IMR-90 (cell line): ENCODE results near the gene ARMCX4. TPM values are rescaled to one million over a fixed set of nuclear protein-coding genes. Genes with fewer than 3 reads are reported as not detected.

ENCODE experiments used
- ATAC-seq: fragments of 200-7000 bp; cut with Tn5 transposase; 2 replicates; pipeline ENCODE4 v1.9.1; 2020; ENCODE audit warnings: low read depth, mild to moderate bottlenecking, moderate library complexity
- BruUV-seq: library from RNA; stranded (reverse); fragments of 400-500 nt; replicated peaks from 2 replicates; lab custom pipeline; 2021; lab: Mats Ljungman, UMichigan
- CTCF ChIA-PET: fragments of 300-600 bp; formaldehyde crosslinking; extraction: SDS; loops from one replicate; lab custom pipeline; 2021; ENCODE audit warnings: antibody characterized with exemption; lab: Yijun Ruan, JAX
- POLR2A ChIA-PET: fragments of 300-600 bp; sonication (Branson Sonifier 250); formaldehyde crosslinking; loops from one replicate; lab custom pipeline; 2022; ENCODE audit warnings: antibody characterized with exemption; ENCODE audit not compliant: unreplicated experiment; lab: Charles Lee
- DNase-seq: peaks from one replicate; pipeline ENCODE4 v3.0.0; 2013
- H2AFZ ChIP-seq: replicated peaks from 2 replicates; pipeline ENCODE3; 2013; ENCODE audit warnings: low read length, mild to moderate bottlenecking; ENCODE audit not compliant: poor library complexity
- H2AK5ac ChIP-seq: 2 replicates; pipeline ENCODE4 v1.6.1; 2013; ENCODE audit warnings: low read depth, low read length, inconsistent platforms
- H2AK9ac ChIP-seq: replicated peaks from 2 replicates; pipeline ENCODE3; 2013; ENCODE audit warnings: mild to moderate bottlenecking, low read depth, low read length, moderate library complexity; ENCODE audit not compliant: poor library complexity
- H2BK120ac ChIP-seq: 2 replicates; pipeline ENCODE4 v1.6.1; 2013; ENCODE audit warnings: low read depth, low read length, inconsistent platforms
- H2BK15ac ChIP-seq: 3 replicates; pipeline ENCODE4 v1.6.1; 2013; ENCODE audit warnings: low read depth, low read length, inconsistent platforms
- H2BK20ac ChIP-seq: 2 replicates; pipeline ENCODE4 v1.6.1; 2013; ENCODE audit warnings: low read depth, mild to moderate bottlenecking, inconsistent platforms, low read length, moderate library complexity
- H2BK5ac ChIP-seq: 2 replicates; pipeline ENCODE4 v1.6.1; 2013; ENCODE audit warnings: mild to moderate bottlenecking, low read depth, low read length, inconsistent platforms; ENCODE audit not compliant: poor library complexity, severe bottlenecking
- H3K14ac ChIP-seq: replicated peaks from 2 replicates; pipeline ENCODE4 v1.6.1; 2013; ENCODE audit warnings: low read depth, low read length, inconsistent platforms
- H3K18ac ChIP-seq: 2 replicates; pipeline ENCODE4 v1.6.1; 2013; ENCODE audit warnings: low read depth, low read length, control low read depth
- H3K23ac ChIP-seq: 2 replicates; pipeline ENCODE4 v1.6.1; 2013; ENCODE audit warnings: low read depth, low read length, inconsistent platforms
- H3K27ac ChIP-seq: 2 replicates; pipeline ENCODE4 v1.5.1; 2013; ENCODE audit warnings: mild to moderate bottlenecking, control low read depth, low read length; ENCODE audit not compliant: insufficient read depth
- H3K27me3 ChIP-seq: 2 replicates; pipeline ENCODE4 v1.6.1; 2013; ENCODE audit warnings: low read length; ENCODE audit not compliant: control insufficient read depth, insufficient read depth
- H3K36me3 ChIP-seq: 2 replicates; pipeline ENCODE4 v1.6.1; 2013; ENCODE audit warnings: low read length, mixed read lengths; ENCODE audit not compliant: control insufficient read depth, insufficient read depth
- H3K4ac ChIP-seq: 2 replicates; pipeline ENCODE4 v1.6.1; 2013; ENCODE audit warnings: low read depth, low read length, inconsistent platforms
- H3K4me1 ChIP-seq: 2 replicates; pipeline ENCODE4 v1.6.1; 2013; ENCODE audit warnings: low read length, mixed read lengths; ENCODE audit not compliant: control insufficient read depth, insufficient read depth
- H3K4me2 ChIP-seq: 2 replicates; pipeline ENCODE4 v1.6.1; 2013; ENCODE audit warnings: low read depth, mild to moderate bottlenecking, control low read depth, low read length, moderate library complexity
- H3K4me3 ChIP-seq: 2 replicates; pipeline ENCODE4 v1.5.1; 2013; ENCODE audit warnings: low read depth, mild to moderate bottlenecking, control low read depth, low read length, moderate library complexity; ENCODE audit not compliant: insufficient read depth
- H3K56ac ChIP-seq: 2 replicates; pipeline ENCODE4 v1.6.1; 2013; ENCODE audit warnings: low read length, inconsistent platforms; ENCODE audit not compliant: insufficient read depth; ENCODE audit errors: extremely low read depth
- H3K79me1 ChIP-seq, 2 experiments: 2 replicates each; pipeline ENCODE4 v1.6.1; 2013; ENCODE audit warnings: low read length in 2 of 2, inconsistent platforms in 1 of 2, low read depth in 1 of 2
- H3K9ac ChIP-seq: 2 replicates; pipeline ENCODE4 v1.6.1; 2013; ENCODE audit warnings: low read depth, low read length, control low read depth
- H3K9me1 ChIP-seq: 2 replicates; pipeline ENCODE4 v1.6.1; 2013; ENCODE audit warnings: low read length, inconsistent platforms; ENCODE audit not compliant: insufficient read depth
- H3K9me3 ChIP-seq: 2 replicates; pipeline ENCODE4 v1.6.1; 2013; ENCODE audit warnings: low read length; ENCODE audit not compliant: control insufficient read depth, insufficient read depth
- H4K20me1 ChIP-seq: 2 replicates; pipeline ENCODE4 v1.6.1; 2013; ENCODE audit warnings: low read length, inconsistent platforms; ENCODE audit not compliant: insufficient read depth
- H4K5ac ChIP-seq: 2 replicates; pipeline ENCODE4 v1.6.1; 2013; ENCODE audit warnings: mild to moderate bottlenecking, low read depth, low read length, control low read depth
- H4K8ac ChIP-seq, 2 experiments: 2 replicates each; pipeline ENCODE4 v1.6.1; 2013; ENCODE audit warnings: low read depth in 2 of 2, low read length in 2 of 2, control low read depth in 1 of 2, inconsistent platforms in 1 of 2
- H4K91ac ChIP-seq: 2 replicates; pipeline ENCODE4 v1.6.1; 2013; ENCODE audit warnings: low read depth, low read length, inconsistent platforms; ENCODE audit not compliant: insufficient read depth
- CEBPB ChIP-seq: IDR thresholded peaks from 2 replicates; pipeline ENCODE4 v1.6.1; 2012; ENCODE audit warnings: low read depth, low read length, improper control_type of control experiment
- CTCF ChIP-seq: conservative IDR thresholded peaks from 2 replicates; pipeline ENCODE4 v1.5.1; 2012; ENCODE audit warnings: mild to moderate bottlenecking, low read depth, low read length, improper control_type of control experiment
- ELK1 ChIP-seq: fragments of 150-350 bp; IDR thresholded peaks from 2 replicates; pipeline ENCODE4 v1.6.1; 2016; ENCODE audit warnings: low read depth, mild to moderate bottlenecking, low read length, moderate library complexity, borderline replicate concordance
- MAFK ChIP-seq: IDR thresholded peaks from 2 replicates; pipeline ENCODE4 v1.6.1; 2012; ENCODE audit warnings: low read depth, low read length, improper control_type of control experiment
- MAZ ChIP-seq: IDR thresholded peaks from 2 replicates; pipeline ENCODE4 v1.6.1; 2012; ENCODE audit warnings: low read depth, mild to moderate bottlenecking, low read length, improper control_type of control experiment, moderate library complexity, borderline replicate concordance
- POLR2A ChIP-seq: IDR thresholded peaks from 2 replicates; pipeline ENCODE4 v1.6.1; 2012; ENCODE audit warnings: mild to moderate bottlenecking, low read depth, low read length
- WGBS, 2 experiments: methylation state at CpG; one replicate each; pipeline versions ENCODE4 v1.1.5 to v1.1.7; 2013; ENCODE audit warnings: missing lambda C conversion rate in 2 of 2; ENCODE audit not compliant: insufficient read length in 1 of 2; ENCODE audit errors: extremely low coverage in 2 of 2; 5-methylcytosine and 5-hydroxymethylcytosine counted together
- dilution Hi-C: fragments of 300-500 bp; cut with HindIII; formaldehyde crosslinking; loops from one replicate; pipeline ENCODE4 v1.14.3; 2018; ENCODE audit warnings: low sequenced_read_pairs; ENCODE audit not compliant: unreplicated experiment
- in situ Hi-C: fragments of 300-500 bp; cut with MboI; formaldehyde crosslinking; loops from 3 replicates; pipeline ENCODE4 v1.14.3; 2019; ENCODE audit warnings: low sequenced_read_pairs, inconsistent platforms, mixed read lengths
- intact Hi-C: fragments of 100-400 bp; cut with micrococcal nuclease; formaldehyde crosslinking; loops from 2 replicates; pipeline ENCODE4 v1.10.0; 2022
- polyA plus RNA-seq, 3 experiments: library from polyadenylated mRNA; depleted of rRNA; stranded (reverse); fragments of >200 nt; gene quantifications; 2 replicates each; pipeline ENCODE4 v1.2.3, GENCODE V29; 2012; ENCODE audit warnings: low replicate concordance in 1 of 3
- total RNA-seq: library from RNA; depleted of rRNA; stranded (reverse); fragments of >200 nt; gene quantifications from 2 replicates; pipeline ENCODE4 v1.2.3, GENCODE V29; 2012

ARMCX4 gene
- total and polyA plus RNA-seq, 2 of the 4 experiments (the other 2 are of a cell fraction): 2.3 to 4.2 TPM

GRCh38 chrX:101449279-101449678, 36.0 kb upstream of the ARMCX4 start:
- H4K91ac ChIP-seq: no peak overlapping the region
- H4K20me1 ChIP-seq: no peaks in the 10 kb centered on the region
- H3K4me2 ChIP-seq: no peak overlapping the region
- H3K4me3 ChIP-seq: no peak overlapping the region
- H3K23ac ChIP-seq: no peak overlapping the region
- dilution Hi-C loops: no loop called here
- DNase-seq: no peak
- no peak overlapping the region for H3K56ac ChIP-seq
- no peak for ATAC-seq
- no peaks in the 10 kb centered on the region for H3K36me3 ChIP-seq
- intact Hi-C loops: no loop called here
- no peaks in the 10 kb centered on the region for H3K4me1 ChIP-seq
- no peak overlapping the region for H4K8ac ChIP-seq
- H2AK5ac ChIP-seq: no peak overlapping the region
- H2BK120ac ChIP-seq: no peak overlapping the region
- H3K9me3 ChIP-seq: no peaks in the 10 kb centered on the region
- H3K9ac ChIP-seq: no peak overlapping the region
- in situ Hi-C loops: no loop called here
- POLR2A ChIA-PET: no interaction called here
- H3K14ac ChIP-seq: no peak overlapping the region
- CTCF ChIA-PET: no interaction called here
- no peak overlapping the region for H3K27ac ChIP-seq
- H2AK9ac ChIP-seq: no peak overlapping the region
- no TSS peak for BruUV-seq
- no peaks in the 10 kb centered on the region; the same call in 1 of the 2 replicates for H3K9me1 ChIP-seq
- no peak overlapping the region for H2BK5ac ChIP-seq
- H2BK20ac ChIP-seq: no peak overlapping the region
- no peaks in the 10 kb centered on the region for H3K27me3 ChIP-seq
- no peak overlapping the region for H3K4ac ChIP-seq
- TF ChIP-seq CTCF (no peak), MAZ (no peak), CEBPB (no peak), ELK1 (no peak), MAFK (no peak), POLR2A (no peak)
- no CpG with 5 or more reads among the region's 1 CpG for WGBS, 2 experiments
- H4K5ac ChIP-seq: no peak overlapping the region
- H2BK15ac ChIP-seq: no peak overlapping the region
- no peak overlapping the region for H3K18ac ChIP-seq
- no peak overlapping the region for H2AFZ ChIP-seq
- no peaks in the 10 kb centered on the region for H3K79me1 ChIP-seq
